ENCODE data around the gene SPTB.

Gene SPTB

GRCh38 chr14:64821651-64822050, 58.1 kb downstream of the SPTB start:
- DNase-seq (ENCODE audit: low read depth), result peak; percentile 47

GRCh38 chr14:64818151-64818550, 61.6 kb downstream of the SPTB start:
- no peak for DNase-seq (ENCODE audit: low read depth)

DNA sequence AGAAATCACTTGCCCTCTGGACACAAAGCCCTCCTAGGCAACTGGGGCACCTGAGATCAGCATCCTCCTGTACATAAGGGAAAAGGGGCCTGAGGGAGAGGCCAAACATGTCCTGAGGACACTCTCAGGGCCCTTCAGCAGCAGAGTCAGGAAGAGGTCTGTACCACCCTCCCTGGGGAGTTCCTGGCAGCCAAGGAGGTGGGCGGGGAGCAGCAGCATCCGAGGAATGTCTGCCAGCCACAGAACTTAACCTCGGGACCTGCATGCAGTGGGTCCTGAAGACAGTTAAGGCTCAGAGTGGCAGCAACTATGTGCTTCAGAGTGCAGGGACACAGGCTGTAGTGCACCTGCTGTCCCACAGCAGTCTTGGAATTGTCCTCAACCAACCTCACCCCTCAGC, 62.1 kb downstream of the SPTB start:
- peak; percentile 56 for DNase-seq (ENCODE audit: low read depth)

DNA sequence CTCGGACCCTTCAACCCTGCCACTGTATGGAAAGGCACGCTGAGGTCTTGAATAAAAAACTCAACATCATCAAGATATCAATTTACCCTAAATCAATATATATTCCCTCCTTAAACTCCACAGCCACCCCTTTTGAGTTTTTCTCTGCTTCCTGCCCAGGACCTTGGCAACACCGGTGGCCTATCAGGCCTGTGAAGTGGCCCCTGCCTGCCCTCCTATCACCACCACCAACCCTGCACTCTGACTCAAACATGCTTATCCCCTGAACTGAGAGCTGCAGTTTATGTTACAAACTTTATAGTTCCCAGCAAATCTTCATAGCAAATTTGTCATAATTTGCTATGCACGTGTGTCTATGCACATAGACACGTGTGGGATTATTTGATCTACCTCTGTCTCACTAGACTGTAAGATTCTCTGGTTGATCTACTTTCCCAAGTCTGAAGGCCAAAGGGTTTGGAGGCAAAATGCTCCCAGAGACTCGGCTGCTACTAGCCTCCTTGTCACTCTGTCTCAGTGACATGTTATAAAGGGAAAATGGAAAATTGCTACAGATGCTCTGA, 63.4 kb downstream of the SPTB start:
- DNase-seq (ENCODE audit: low read depth), result no peak

- no peak for DNase-seq (ENCODE audit: low read depth)
Observed at GRCh38 chr14:64815257-64815656, 64.5 kb downstream of the SPTB start.

DNA sequence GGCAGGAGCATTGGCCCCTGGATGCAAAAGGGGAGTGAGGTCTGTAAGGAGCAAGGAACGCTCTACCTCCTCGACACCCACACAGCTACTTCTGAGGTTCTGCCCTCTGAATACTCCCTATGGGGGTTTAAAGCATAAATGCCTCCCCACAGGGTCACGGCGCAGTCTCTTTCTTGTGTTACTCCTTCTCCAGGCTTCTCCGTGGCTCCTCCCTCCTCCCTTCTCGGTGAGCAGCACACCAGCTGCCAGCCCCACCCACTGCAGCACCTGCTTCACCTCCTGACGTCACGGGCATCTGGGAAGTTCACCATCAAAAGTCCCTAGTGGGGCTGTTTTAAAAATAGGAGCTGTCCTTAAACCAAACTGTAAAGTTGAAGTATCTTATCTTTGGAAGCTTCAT, 67.3 kb downstream of the SPTB start:
- no peak for DNase-seq (ENCODE audit: low read depth)

- DNase-seq (ENCODE audit: low read depth), result peak; percentile 41
Observed at GRCh38 chr14:64811676-64812075, 68.0 kb downstream of the SPTB start.

GRCh38 chr14:64808449-64808848, 71.3 kb downstream of the SPTB start:
- no peak for DNase-seq (ENCODE audit: low read depth)

- DNase-seq (ENCODE audit: low read depth), result peak; percentile 17
Observed at GRCh38 chr14:64807551-64807950, 72.2 kb downstream of the SPTB start.

DNA sequence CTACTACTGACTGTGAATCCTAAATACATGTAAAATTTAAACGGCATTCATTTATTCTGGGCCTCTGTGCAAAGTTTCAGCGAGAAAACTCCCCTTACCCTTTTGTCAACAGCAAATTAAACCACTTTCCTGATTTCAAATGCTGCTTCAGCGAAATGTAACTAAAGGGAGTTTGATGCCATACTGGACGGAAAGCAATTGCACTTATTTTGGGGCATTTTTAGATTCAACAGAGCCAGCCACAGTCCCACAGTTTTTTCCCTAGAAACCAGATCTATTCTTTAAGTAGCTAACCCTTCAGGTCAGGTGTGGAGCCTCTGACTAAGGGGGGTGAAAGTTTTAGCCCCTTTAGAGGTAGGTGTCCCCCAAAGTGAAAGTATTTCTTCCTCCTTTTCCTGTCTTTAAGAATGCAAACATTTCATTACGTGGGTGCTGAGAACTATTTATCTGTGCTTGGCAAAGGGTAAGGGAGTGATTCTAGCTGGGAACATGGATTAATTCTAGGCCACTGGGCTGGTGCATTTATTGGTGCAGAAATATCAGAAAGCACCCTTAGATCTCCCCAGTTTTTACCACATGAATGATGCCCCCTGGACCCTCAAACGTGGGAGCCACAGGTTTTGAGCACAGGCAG, 72.7 kb downstream of the SPTB start:
- DNase-seq (ENCODE audit: low read depth), result peak; percentile 34

DNA sequence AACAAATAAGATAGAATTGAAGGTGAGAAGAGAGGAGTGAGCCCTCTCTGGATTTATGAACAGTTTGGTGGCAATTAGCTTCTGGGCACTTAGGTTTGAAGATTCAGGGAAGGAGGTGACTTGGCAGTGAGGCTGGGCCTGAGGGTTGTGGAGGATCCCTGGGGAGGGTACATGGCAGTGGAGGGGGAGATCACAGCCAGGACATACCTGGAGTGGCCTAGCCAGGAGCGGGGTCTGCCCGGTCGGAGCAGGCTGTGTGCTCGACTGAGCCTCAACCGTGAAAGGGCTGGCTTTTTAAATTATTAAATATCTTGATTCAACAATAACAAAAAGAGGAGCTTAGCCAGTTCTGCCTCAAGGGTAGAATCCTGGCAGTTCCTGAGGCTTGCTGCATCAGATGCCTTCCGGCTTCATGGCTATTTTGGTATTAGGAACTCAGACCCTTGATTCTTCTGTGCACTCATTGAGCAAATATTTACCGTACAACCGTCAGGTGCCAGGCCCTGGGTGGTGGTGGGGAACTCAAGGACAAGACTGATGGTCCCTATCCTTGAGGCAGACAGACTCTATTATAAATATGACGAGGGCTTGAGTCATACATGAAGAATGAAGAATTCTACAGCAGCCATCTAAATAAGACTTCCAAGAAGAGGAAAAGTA, 73.4 kb downstream of the SPTB start:
- DNase-seq (ENCODE audit: low read depth), result peak; percentile 96

GRCh38 chr14:64805646-64806045, 74.1 kb downstream of the SPTB start:
- DNase-seq (ENCODE audit: low read depth), result peak; percentile 82

DNA sequence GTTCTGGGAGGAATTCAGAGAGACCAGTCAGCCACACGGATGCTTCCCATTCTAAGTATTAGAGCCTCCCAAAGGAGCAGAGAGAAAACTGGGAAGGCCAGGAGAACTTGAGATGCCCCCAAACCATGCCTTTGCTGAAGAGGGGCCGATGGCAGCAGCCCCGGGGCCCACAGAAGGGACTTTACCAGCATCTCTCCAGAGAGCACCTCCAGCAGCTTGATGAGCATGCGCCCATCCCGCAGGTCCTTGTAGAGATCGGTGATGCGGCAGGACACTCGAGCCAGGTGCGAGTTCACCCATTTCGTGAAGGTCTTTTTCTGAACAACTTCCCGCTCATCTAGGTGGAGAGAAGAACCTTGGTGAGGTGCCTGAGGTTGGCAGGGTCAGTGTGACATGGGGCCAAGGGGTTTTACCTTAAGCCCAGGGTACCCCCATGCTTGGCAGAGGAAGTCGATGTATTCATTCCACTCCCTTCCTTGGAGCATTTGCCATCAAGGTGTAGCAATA, 74.9 kb downstream of the SPTB start:
- no peak for DNase-seq (ENCODE audit: low read depth)

DNA sequence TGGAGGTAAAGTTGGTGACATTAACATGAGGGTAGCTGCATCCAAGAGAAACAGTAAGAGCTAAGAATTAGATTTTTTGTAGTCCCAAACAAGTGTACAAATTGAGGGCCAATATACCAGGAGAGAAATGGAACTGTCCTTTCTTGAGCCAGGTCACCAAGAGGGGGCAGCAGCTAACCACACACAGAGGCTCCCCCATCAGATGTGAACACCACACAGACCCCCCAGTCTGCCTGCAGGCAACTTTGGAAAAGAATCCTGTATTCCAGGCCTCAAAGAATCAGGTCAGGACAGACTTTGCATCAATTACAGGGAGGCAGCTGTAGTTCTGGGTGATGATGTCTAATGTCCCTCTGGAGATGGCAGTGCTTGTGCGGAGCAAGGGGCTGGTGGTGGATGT, 77.9 kb downstream of the SPTB start:
- DNase-seq (ENCODE audit: low read depth), result peak; percentile 60

GRCh38 chr14:64801046-64801445, 78.7 kb downstream of the SPTB start:
- DNase-seq (ENCODE audit: low read depth), result no peak

GRCh38 chr14:64800000-64800399, 79.7 kb downstream of the SPTB start:
- peak; percentile 66 for DNase-seq (ENCODE audit: low read depth)

GRCh38 chr14:64799555-64799954, 80.2 kb downstream of the SPTB start:
- no peak for DNase-seq (ENCODE audit: low read depth)

- no peak for DNase-seq (ENCODE audit: low read depth)
Observed at GRCh38 chr14:64796369-64796768, 83.3 kb downstream of the SPTB start.

GRCh38 chr14:64795921-64796320, 83.8 kb downstream of the SPTB start:
- no peak for DNase-seq (ENCODE audit: low read depth)

- no peak for DNase-seq (ENCODE audit: low read depth)
Observed at GRCh38 chr14:64795211-64795610, 84.5 kb downstream of the SPTB start.

- no peak for DNase-seq (ENCODE audit: low read depth)
Observed at GRCh38 chr14:64792871-64793560, 86.7 kb downstream of the SPTB start.

- no peak for DNase-seq (ENCODE audit: low read depth)
Observed at GRCh38 chr14:64792231-64792630, 87.5 kb downstream of the SPTB start.

DNA sequence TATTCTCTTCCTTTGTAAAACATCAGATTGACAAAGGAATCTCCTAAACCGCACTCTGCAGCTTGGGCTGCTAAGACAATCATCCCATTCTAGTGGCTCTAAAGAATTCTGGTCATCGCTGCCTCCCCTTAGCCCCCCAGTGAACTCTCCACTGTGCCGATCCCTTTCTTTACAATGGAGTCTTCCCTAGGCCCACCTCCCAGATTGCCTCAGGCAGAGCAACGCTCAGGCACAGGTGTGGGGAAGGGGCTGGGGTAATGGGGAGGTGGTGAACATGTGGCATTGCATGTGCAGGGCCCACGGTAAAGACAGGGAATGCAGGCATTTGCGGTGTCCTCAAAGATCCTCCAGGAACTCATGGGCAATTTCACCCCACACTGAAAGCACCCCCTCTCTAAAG, 89.2 kb downstream of the SPTB start:
- no peak for DNase-seq (ENCODE audit: low read depth)

All from EH (cell line).